Stimulated activated CD8-positive, alpha-beta memory T cell treated with anti-CD3 and anti-CD28 coated beads, Interleukin-12 subunit alpha, Interleukin-12 subunit beta, amount 100 ng/mL, for 24 hours (primary cell): ENCODE results near the gene TOLLIP.
A peak's percentile ranks its signal among the peaks of the same experiment; 100 is the strongest.

Experiments used
- DNase-seq: peaks from one replicate; pipeline ENCODE4 v3.0.0-alpha.2; 2020; ENCODE audit errors: extremely low read depth

The TOLLIP gene

GRCh38 chr11:1310772-1311468 lies 1.5 kb upstream of the TOLLIP start:
- DNase-seq, result peak; percentile 40

- DNase-seq, result no peak
These were observed 871 bp upstream of the TOLLIP start for GRCh38 chr11:1310318-1310687.

- no peak for DNase-seq
These were observed 512 bp downstream of the TOLLIP start for GRCh38 chr11:1308743-1309497.

GRCh38 chr11:1307998-1308742 lies 1.3 kb downstream of the TOLLIP start:
- no peak for DNase-seq

GRCh38 chr11:1307163-1307870 lies 2.1 kb downstream of the TOLLIP start:
- DNase-seq, result no peak

- DNase-seq, result no peak
These were observed 3.0 kb downstream of the TOLLIP start for GRCh38 chr11:1306186-1307162.

- DNase-seq, result no peak
These were observed 3.9 kb downstream of the TOLLIP start for GRCh38 chr11:1305501-1306056.

GRCh38 chr11:1305063-1305495 lies 4.4 kb downstream of the TOLLIP start:
- DNase-seq, result no peak

GRCh38 chr11:1304380-1304779 lies 5.1 kb downstream of the TOLLIP start:
- DNase-seq, result no peak

- no peak for DNase-seq
These were observed 5.5 kb downstream of the TOLLIP start for GRCh38 chr11:1303973-1304372.

- no peak for DNase-seq
These were observed 6.2 kb downstream of the TOLLIP start for GRCh38 chr11:1303126-1303821.

GRCh38 chr11:1302461-1303125 lies 6.8 kb downstream of the TOLLIP start:
- no peak for DNase-seq

GRCh38 chr11:1302041-1302460 lies 7.4 kb downstream of the TOLLIP start:
- DNase-seq, result no peak

- DNase-seq, result no peak
These were observed 8.0 kb downstream of the TOLLIP start for GRCh38 chr11:1301220-1302000.

- no peak for DNase-seq
These were observed 8.8 kb downstream of the TOLLIP start for GRCh38 chr11:1300569-1301187.

GRCh38 chr11:1300121-1300520 lies 9.3 kb downstream of the TOLLIP start:
- DNase-seq, result no peak

- DNase-seq, result no peak
These were observed 9.8 kb downstream of the TOLLIP start for GRCh38 chr11:1299621-1300020.
